Medulla oblongata (tissue), 1 donor: ENCODE measurements around the gene SCARB1.

Experiments
- DNase-seq: peaks from one replicate; pipeline ENCODE4 v3.0.0-alpha.2; 2015; ENCODE audit errors: extremely low spot score

Gene SCARB1

DNA sequence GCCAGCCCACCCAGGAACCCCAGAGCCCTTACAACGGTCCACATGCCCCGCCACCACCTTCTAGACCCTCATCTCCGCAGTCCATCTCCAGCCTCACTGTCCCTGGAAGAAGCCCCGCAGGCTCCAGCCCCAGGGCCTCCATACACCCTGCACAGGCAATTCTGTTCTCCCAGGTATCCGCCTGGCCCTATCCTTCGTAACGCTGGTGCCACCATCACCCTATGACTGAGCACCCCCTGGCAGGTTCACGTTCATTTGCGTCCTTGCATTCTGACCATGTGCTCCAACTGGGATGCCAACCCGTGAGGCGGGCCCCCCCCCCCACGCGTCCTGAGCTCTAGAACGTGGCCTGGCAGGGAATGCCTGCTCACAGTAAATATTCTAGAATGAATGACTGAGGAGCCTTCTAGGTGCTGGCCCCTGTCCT lies 675 bp upstream of the SCARB1 start:
- DNase-seq: no peak

DNA sequence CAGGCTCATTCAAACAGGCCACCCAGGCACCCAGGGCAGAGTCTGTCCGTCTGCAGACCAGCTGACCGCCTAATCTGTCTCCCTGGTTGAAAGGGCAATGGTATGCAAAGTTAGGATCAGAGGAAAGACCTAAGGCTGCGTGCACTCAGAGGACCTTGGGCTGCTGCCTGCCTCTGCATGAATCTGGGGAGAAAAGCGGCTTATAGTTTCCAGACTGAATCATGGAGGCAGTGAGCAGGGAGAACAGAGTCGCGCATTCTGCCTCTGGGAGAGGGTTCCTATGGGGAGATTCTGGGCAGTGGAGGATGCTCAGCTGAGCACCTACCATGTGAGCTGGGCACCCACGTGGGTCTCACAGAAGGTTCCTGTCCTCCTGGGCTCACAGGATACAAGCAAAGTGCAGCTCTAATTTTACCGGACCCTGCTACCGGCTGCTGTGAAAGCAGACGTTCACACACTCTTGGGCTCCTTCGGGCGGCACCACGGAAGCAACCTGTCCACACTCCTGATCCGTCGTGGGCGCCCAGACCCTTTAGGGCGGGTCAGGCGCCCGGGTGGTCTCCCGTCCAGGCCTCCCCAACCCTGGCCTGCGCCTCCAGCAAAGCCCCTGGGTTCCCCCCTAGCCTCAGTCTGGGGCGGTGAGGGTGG lies 772 bp downstream of the SCARB1 start:
- DNase-seq: peak; percentile 83

DNA sequence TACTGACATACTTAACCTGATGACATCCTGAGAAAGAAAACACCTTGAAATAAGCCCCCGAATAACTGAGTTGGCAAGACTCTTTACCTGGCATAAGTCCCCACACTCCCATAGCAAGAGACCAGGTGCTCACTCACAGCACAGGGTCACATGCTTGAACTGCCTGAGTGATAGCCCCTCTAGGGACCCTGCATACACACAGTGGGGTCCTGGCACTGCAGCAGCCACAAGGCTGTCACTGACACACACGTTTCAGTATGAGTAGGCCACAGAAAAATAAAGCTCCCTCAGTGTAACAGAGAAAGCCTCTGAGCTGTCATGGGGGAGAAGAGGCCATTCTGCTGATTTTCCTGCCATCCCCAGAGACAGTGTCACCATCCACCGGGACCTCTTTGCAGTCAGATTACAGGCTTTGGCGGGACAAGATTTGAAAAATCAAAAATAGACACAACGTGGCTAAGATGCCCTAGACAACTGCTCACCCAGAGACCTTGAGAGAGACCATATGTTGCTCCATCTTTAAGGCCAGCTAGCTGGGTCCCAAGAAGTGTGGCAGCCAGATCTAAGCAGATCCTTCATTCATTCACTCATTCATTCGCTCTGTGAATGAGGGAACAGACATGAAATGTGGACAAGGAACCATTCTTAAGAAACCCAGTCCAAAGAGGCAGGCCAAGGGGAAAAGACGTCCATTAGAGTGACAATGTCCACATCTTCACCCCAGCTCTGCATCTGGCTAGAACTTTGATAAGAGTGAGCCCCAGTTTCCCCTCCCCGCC lies 1.6 kb downstream of the SCARB1 start:
- no peak for DNase-seq

DNA sequence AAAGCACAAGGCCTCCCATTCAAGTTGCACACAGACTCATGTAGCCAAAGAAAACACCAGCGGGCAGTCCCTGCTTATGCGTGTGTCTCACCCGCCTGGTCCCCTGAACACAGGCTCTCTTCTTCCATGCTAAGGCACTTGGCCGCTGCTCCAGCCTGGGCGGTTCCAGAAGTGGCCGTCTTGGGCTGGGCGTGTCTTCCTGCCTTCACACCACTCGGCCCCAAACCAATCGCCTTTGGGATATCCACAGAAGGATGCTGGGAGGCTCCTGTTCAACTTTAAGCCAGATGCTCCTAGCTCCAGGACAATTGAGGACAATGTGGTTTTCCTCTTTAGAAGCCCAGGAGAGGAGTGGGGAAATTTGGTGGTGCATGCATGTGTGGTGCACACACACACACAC lies 2.2 kb downstream of the SCARB1 start:
- peak; percentile 96 for DNase-seq

DNA sequence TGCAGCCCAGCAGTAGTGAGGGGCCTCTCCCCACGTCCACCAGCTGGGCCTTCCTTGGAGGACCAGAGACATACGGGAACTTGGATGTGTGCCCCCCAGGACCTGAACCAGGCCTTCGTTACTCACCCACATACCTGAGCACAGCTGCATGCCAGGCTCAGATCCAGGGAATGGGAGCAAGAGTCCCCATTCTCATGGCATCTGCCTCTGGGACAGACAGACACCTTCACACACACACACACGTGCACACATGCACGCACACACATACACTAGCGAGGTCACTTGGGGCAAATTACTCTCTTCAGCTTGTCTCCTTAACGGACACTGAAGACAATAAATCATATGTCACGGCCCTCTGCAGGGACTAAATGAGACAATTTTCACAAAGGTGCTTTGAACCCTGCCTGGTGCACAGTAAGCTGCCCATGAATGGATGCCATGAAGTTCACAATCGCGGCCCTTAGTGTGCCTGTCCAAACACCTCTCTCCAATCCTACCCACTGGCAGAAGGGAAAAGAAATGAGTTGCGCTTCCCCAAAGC lies 5.7 kb downstream of the SCARB1 start:
- no peak for DNase-seq

DNA sequence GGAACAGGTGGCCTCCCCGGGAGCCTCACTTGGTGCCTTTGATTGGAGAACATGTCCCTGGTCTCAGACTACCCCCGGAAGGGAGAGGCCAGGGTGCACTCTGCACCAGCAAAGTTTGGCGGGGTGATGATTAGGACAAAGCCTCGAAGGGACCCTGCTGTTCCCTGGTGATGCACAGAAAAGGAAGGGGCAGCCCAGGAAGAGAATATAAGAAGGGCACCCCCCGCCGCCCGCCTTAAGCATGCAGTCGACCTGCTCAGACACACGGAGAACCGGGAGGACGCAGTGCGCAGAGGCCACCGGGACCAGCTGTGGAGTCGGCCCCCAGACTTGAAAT lies 6.9 kb downstream of the SCARB1 start:
- no peak for DNase-seq

DNA sequence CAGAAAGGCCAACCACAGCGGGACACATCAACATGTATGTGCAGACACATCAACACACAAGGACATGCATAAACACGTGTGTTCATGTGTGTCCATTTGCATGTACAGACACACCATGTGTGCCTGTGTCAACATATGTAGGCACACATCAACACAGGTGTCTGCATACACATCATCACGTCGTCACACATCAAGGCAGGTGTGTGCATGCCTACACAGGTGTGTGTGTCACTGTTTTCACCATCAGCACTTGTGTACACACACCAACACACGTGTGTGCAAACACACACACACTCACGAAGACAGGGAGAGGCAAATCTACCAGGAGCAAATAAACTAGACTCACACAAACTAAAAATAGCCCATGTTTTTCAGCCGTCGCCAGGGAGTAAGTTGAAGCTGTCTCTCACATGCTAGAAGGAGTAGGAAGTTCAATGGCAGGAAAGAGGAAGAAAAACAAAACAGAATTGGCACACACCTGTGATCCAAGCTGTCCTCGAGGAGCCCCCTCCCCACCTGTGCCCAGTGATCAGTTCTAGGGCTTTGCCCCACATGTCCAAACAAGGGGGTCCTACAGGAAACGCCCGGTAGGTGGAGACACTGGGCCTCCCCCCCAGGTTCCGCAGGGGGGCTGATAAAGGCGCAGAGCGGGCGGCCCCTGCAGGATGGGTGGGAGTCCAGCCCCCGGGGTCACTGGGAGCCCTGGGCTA lies 7.4 kb downstream of the SCARB1 start:
- DNase-seq: no peak

DNA sequence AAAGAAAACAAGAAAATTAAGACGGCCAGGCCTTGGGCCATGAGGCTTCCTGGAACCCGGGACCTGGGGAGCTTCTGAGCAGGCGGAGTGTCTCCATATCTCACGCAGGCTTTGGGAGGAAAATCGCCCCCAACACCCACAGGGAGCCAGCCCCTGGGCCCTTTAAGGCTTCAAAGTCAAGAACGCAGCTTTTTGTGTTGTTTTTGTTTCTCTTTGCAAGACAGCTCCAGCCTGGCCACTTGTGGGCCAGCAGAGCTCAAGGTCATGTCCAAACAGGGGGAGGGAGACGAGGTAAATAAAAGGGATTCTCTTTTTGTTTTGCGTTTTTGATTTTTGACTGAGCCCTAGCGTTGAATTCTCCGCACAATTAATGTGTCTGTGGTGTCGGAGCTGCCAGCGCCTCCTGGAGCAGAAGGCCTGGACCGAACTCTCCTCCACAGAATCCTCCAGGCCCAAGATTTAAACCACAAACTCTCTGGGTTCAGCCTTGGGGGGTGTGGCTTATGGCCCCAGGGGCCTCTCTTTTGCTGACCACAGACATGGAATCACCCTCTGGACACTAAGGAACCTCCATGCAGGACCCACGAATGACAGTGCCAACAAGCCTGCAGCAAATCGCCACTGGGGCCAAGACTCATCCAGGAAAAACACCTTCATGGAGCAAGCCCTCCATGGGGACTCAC lies 8.2 kb downstream of the SCARB1 start:
- no peak for DNase-seq

DNA sequence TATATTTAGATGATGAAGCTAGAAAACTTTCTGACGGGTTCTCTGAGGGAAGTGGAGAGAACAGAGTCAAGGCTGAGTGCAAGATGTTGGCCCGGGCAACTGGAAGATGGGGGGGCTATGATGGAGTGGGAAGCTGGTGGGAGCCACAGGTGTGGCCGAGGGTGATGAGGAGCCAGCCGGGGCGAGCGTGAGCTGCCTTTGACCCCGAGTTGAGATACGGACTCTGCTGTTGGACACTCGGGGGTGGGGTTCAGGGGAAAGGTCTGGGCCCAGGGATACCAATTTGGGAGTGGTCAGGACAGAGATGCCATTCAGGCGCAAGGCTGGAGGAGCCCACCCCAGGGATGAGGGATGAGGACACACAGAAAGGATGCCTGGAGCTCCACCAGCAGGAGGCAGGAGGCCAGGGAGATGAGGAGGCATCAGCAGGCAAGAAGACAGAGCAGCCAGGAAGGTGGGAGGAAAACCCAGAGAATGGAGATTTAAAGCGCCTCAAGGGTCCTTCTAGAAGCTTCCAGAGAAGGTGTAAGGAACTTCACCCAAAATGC lies 9.0 kb downstream of the SCARB1 start:
- no peak for DNase-seq

DNA sequence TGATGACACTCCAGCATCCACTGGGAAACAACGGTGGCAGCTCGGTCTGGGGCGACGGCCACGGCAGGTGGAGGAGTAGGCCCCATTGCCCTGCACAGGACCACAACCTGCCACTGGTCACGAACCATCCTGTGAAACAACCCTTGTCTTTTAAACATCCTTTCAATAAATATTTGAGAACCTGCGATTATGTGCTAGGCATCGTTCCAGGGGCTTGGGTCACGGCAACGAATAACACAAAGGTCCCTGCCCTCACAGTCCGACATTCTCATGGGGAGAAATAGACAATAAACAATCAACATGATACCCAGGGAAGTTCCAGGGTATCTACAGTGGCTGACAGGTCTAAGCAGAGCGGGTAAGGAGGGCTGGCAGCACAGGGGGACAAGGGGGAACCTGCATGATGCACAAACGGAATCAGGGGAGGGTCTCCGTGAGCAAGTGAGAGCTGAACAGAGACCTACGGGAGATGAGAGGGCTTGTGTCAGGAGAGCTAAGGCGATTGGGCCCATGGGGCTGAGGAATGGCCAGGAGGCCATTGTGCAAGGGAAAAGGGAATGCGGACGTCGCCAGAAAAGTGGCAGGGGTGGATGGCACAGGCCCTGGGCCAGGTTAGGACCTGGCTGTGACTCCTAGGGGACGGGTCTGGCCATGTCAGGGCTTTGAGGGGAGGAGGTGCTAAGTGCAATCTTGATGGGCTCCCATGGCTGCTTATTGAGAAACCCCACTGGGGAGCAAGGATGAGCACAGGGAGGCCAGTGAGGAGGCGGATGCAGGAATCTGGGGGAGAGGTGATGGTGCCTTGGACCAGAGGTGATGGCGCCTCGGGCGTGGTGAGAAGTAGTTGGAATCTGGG lies 9.7 kb downstream of the SCARB1 start:
- no peak for DNase-seq

DNA sequence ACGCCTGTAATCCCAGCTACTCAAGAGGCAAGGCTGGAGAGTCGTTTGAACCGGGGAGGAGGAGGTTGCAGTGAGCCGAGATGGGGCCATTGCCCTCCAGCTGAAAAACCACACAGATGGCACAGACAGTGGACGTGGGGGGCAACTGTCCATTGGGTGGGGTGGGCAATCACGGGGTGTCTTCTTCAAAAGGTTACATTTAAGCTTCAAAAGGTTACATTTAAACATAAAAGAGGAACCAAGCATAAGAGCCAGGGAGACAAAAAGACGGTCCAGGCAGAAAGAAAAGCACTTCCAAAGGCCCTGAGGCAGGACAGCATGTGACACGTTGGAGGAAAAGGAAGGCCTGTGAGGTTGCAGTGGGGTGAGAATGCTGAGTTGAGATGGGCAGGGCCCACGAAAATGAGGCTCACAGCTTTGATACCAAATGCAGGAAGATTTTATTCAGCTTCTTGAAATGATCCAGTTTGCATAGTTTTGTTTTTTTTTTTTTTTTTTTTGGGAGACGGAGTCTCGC lies 10.7 kb downstream of the SCARB1 start:
- DNase-seq: no peak

DNA sequence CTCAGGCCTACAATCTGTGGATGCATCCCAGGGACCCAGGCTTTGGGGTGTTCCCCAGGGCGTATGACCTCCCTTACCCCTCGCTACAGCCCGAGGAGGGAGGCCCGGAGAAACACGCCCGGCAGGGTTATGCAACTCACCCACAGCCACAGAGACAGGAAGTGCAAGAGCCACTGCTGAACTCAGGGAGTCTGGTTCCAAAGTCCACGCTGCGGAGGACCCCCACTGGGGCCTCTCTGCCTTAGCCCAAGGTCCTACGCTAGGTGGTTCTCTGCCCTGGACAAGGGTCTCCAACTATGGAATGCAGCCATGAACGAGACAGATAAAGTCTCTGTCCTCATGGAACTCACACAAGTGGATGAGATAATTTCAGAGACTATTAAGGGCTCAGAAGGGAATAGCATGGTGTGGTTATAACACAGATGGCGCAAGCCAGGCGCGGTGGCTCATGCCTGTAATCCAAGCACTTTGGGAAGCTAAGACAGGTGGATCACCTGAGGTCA lies 11.3 kb downstream of the SCARB1 start:
- peak; percentile 72 for DNase-seq

DNA sequence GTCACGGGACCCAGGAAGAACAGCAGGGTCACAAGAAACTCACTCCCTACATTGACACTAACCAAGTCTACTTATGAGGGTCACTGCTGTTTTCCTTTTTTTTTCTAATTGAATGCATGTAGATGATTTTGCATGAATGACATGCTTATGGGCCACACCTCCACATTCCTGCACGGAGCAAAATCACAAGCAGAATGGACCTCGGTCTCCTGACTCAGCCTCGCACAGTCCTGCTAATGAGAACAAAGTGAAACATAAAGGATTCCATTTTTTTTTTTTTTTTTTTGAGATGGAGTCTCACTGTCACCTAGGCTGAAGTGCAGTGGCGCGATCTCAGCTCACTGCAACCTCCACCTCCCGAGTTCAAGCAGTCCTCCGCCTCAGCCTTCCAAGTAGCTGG lies 12.3 kb downstream of the SCARB1 start:
- DNase-seq: no peak

DNA sequence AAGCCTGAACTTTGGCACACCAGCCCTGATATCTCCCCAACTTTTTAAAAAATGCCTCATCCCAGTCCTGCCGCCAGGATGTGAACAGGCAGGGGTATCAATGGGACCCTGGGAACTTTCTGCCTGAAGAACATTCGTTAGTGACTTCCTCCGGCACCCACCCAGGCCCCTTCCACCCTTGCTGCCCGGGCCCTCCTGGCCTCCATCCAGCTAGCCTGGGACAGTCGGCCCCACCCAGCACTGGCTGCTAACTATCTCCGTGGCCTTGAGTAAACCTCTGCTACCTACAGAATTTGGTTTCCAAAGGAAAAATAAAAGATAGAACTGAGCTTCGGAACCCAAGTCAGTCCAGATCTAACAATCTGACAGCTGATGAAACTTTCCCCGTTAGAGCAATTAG lies 14.3 kb downstream of the SCARB1 start:
- DNase-seq: no peak

DNA sequence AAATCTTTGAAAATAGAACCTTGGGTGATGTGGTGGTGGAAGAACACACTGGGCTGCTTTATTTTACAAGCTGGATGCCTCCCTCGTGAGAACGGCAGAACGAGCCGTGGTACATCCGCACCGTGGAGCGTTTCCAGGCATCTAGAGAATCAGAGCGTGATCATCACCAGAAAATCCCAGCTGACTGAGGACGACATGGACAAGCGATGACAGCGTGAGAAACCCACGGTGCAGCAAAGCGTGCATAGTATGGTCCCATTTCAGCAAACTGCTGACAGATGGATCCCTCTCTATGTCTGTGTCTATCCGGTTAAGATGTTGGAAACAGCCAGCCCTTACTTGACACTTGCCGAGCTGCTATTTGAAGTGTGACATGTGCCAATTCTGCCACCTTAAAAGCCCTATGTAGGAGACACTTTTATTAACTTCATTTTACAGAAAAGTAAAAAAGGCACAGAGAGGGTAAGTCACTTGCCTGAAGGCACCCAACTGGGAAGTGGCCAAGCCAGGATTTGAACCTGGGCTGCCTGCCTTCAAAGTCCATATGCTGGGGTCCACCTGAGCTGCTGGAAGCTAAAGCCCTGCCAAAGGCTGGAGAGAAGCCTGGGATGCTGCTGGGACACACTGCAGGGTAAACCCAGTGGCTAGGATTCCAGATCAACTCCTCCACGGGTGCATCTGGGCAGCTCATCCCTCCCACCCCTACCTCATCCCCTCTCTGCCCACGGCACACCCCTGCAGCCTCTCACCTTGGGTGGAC lies 14.9 kb downstream of the SCARB1 start:
- DNase-seq: peak; percentile 64

DNA sequence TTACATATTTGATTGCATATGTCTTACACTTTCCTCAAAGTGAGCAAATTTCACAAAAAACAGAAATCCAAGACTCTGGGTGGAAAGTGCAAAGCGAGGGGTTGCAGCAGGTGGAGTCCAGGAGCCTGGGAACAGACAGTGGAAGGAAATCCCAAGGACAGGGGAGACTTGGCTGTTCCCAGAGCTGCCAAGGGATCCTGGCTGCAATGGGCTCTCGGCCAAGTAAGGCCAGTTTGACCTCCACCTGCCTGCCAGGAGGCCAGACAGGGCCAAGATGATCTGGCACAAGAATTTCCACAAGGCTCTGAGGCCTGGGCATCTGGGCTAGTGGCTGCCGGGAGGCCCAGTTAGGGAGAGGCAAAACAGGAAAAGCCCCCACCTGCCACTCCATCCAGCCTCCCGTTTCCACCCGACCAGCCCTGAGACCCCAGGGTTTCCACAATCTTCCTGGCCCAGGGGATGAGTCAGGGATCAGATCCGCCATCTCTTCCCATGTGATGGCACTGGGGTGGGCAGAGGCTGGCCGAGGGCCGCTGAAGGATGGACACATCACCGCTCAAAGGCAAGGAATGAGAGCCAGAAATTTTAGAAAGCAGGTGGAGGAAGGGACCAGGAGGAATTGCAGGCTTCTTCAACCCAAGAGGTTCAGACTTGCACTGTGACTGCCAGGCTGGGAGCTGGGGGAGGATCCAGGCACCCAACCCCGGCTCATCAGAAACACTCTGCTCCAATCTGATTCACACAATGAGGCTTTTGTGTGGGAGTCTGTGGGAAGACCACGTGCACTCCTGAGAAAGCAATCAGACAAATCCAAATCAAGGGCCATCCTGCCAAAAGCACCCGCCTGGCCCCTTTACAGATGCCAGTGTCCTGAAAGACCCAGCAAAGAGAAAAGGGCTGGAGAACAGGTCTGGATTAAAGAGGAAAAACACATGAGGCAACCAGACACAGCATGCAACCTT lies 16.3 kb downstream of the SCARB1 start:
- peak; percentile 96 for DNase-seq

DNA sequence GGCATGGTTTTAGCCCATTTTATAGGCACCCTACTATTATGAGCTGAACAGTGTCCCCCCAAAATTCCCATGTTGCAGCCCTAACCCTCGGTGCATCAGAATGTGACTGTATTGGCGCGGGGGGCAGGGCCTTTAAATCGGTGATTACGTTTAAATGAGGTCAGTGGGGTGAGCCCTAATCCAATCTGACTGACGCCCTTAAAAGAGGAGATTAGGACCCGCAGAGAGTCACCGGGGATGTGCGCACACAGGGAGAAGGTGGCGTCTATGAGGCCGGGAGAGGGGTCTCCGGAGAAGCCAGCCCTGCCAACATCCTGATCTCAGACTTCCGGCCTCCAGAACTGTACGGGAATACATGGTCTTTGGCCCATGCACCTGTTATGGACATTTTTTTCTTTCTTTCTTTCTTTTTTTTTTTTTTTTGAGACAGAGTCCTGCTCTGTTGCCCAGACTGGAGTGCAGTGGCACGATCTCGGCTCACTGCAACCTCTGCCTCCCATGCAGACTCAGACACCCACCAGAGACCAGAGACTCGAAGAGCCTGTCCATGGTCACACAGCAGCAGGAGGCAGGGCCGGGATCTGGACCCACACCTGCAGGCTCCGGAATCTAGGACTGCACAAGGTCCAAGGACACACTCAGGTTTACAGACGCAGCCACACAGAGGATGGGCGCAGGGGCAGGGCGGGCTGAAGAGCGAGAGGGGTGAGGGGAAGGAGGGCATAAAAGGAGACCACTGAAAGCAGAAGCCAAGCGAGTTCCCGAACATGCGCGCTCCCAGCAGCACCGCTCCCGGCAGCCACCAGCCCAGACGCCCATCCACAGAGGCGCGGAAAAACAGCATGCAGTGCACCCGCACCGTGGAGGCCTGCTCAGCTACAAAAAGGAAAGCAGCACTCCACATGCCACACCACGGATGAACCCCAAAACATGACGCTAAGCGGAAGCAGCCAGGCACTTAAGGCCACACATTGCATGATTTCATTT lies 19.0 kb downstream of the SCARB1 start:
- no peak for DNase-seq
